ENCODE results near the gene HLA-B. TPM values are rescaled to one million over a fixed set of nuclear protein-coding genes. Genes with fewer than 3 reads are reported as not detected.

The HLA-B gene
- polyA plus RNA-seq, 1 donor from 2014 or later: 9.4 TPM

DNA sequence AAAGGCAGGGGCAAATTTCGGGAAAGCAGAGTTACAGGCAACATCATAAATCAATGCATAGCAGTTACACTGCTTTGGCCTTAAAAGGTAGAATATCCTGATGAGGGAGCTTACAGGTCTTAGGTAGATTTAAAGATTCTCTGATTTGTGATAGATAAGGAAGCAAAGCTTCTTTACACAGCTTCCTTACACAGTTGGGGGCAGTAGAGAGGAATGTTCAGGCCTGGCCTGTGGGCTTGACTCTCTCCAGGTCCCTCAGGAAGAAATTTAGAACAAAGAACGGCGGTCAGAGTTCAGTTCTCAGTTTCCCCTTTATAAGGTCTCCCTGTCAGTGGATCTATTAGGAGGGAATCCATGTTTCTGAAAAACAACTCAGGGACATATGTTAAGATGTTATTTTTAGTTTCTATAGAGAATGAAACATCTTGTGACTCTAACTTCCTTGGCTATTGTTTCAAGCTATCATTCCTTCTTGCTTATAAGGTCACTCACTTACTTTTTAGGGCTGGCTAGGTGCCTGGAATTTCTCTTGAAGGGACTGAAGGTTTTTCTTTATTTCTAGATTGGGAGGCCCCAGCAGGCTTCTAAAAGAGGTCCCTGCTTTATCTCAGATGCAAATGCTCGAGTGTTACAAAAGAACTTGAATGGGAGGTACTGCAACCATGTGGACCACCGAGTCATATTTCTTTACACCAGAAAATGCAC lies 11.8 kb downstream of the HLA-B start:
- H3K27ac ChIP-seq (ENCODE audit: low read length): no peak overlapping the region
- TF ChIP-seq, protein P1, sequence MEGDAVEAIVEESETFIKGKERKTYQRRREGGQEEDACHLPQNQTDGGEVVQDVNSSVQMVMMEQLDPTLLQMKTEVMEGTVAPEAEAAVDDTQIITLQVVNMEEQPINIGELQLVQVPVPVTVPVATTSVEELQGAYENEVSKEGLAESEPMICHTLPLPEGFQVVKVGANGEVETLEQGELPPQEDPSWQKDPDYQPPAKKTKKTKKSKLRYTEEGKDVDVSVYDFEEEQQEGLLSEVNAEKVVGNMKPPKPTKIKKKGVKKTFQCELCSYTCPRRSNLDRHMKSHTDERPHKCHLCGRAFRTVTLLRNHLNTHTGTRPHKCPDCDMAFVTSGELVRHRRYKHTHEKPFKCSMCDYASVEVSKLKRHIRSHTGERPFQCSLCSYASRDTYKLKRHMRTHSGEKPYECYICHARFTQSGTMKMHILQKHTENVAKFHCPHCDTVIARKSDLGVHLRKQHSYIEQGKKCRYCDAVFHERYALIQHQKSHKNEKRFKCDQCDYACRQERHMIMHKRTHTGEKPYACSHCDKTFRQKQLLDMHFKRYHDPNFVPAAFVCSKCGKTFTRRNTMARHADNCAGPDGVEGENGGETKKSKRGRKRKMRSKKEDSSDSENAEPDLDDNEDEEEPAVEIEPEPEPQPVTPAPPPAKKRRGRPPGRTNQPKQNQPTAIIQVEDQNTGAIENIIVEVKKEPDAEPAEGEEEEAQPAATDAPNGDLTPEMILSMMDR (IDR thresholded peaks at IDR 0.05; ENCODE audit: poor library complexity, severe bottlenecking): no peak
- TF ChIP-seq POLR2AphosphoS5 (IDR thresholded peaks at IDR 0.05) (no peak), TAF1 (IDR thresholded peaks at IDR 0.05; ENCODE audit: low read depth) (no peak), EZH2 (IDR thresholded peaks at IDR 0.05; ENCODE audit: borderline replicate concordance, insufficient read depth, low read length, poor library complexity, severe bottlenecking) (no peak), MXI1 (conservative IDR thresholded peaks at IDR 0.05; ENCODE audit: poor library complexity, severe bottlenecking) (no peak), EP300 (conservative IDR thresholded peaks at IDR 0.05; ENCODE audit: poor library complexity, severe bottlenecking) (no peak), RAD21 (conservative IDR thresholded peaks at IDR 0.05) (no peak), SMC3 (conservative IDR thresholded peaks at IDR 0.05; ENCODE audit: poor library complexity) (no peak)
- TF ChIP-seq, protein P2, sequence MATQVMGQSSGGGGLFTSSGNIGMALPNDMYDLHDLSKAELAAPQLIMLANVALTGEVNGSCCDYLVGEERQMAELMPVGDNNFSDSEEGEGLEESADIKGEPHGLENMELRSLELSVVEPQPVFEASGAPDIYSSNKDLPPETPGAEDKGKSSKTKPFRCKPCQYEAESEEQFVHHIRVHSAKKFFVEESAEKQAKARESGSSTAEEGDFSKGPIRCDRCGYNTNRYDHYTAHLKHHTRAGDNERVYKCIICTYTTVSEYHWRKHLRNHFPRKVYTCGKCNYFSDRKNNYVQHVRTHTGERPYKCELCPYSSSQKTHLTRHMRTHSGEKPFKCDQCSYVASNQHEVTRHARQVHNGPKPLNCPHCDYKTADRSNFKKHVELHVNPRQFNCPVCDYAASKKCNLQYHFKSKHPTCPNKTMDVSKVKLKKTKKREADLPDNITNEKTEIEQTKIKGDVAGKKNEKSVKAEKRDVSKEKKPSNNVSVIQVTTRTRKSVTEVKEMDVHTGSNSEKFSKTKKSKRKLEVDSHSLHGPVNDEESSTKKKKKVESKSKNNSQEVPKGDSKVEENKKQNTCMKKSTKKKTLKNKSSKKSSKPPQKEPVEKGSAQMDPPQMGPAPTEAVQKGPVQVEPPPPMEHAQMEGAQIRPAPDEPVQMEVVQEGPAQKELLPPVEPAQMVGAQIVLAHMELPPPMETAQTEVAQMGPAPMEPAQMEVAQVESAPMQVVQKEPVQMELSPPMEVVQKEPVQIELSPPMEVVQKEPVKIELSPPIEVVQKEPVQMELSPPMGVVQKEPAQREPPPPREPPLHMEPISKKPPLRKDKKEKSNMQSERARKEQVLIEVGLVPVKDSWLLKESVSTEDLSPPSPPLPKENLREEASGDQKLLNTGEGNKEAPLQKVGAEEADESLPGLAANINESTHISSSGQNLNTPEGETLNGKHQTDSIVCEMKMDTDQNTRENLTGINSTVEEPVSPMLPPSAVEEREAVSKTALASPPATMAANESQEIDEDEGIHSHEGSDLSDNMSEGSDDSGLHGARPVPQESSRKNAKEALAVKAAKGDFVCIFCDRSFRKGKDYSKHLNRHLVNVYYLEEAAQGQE (IDR thresholded peaks at IDR 0.05; ENCODE audit: borderline replicate concordance): no peak
- no peaks in the 10 kb centered on the region for H3K9me3 ChIP-seq (ENCODE audit: low read length)
- H3K4me2 ChIP-seq (ENCODE audit: low read length): no peak overlapping the region
- H3K9me2 ChIP-seq (ENCODE audit: insufficient read depth, low read length): no peaks in the 10 kb centered on the region
- no peaks in the 10 kb centered on the region for H3K79me2 ChIP-seq (replicated peaks; ENCODE audit: insufficient read depth, low read length)
- H4K20me1 ChIP-seq (ENCODE audit: insufficient read depth): no peaks in the 10 kb centered on the region
- no peaks in the 10 kb centered on the region for H3K36me3 ChIP-seq (ENCODE audit: insufficient read depth, low read length)
- no peak overlapping the region for H3K4me3 ChIP-seq (ENCODE audit: low read length)
- H3F3A ChIP-seq (ENCODE audit: insufficient read depth, low read length, poor library complexity, severe bottlenecking): no peaks in the 10 kb centered on the region
- H3K9ac ChIP-seq (ENCODE audit: low read length): no peak overlapping the region
- no peaks in the 10 kb centered on the region for H3K27me3 ChIP-seq (ENCODE audit: insufficient read depth, low read depth, low read length)
- no peak overlapping the region for H2AFZ ChIP-seq (ENCODE audit: low read depth, low read length)

DNA sequence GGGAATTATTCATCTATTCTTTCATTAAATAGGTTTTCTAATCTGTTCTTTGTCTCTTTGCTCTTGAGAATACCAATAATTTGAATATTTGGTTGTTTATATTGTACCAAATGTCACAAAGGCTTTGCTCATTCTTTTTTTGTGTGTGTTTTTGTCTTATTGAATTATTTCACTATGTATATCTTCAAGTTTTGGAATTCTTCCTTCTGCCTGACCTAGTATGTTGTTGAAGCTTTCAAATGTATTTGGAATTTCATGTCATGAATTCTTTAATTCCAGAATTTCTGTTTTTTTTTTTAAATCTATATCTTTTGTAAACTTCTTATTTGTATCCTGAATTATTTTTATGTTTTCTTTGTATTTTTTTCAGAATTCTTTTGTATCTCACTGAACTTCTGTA lies 16.8 kb downstream of the HLA-B start:
- Histone ChIP-seq H3K9ac (ENCODE audit: low read length) (no peak overlapping the region), H4K20me1 (ENCODE audit: insufficient read depth) (no peaks in the 10 kb centered on the region), H3K79me2 (replicated peaks; ENCODE audit: insufficient read depth, low read length) (no peaks in the 10 kb centered on the region), H2AFZ (ENCODE audit: low read depth, low read length) (no peak overlapping the region), H3K4me2 (ENCODE audit: low read length) (no peak overlapping the region), H3K36me3 (ENCODE audit: insufficient read depth, low read length) (no peaks in the 10 kb centered on the region), H3K4me3 (ENCODE audit: low read length) (no peak overlapping the region), H3K27me3 (ENCODE audit: insufficient read depth, low read depth, low read length) (no peaks in the 10 kb centered on the region), H3K9me3 (ENCODE audit: low read length) (no peaks in the 10 kb centered on the region), H3K9me2 (ENCODE audit: insufficient read depth, low read length) (no peaks in the 10 kb centered on the region), H3F3A (ENCODE audit: insufficient read depth, low read length, poor library complexity, severe bottlenecking) (no peaks in the 10 kb centered on the region), H3K27ac (ENCODE audit: low read length) (no peak overlapping the region)
- TF ChIP-seq, protein P1 (IDR thresholded peaks at IDR 0.05; ENCODE audit: poor library complexity, severe bottlenecking): no peak
- TF ChIP-seq EP300 (conservative IDR thresholded peaks at IDR 0.05; ENCODE audit: poor library complexity, severe bottlenecking): no peak
- TF ChIP-seq POLR2AphosphoS5 (IDR thresholded peaks at IDR 0.05): no peak
- TF ChIP-seq TAF1 (IDR thresholded peaks at IDR 0.05; ENCODE audit: low read depth): no peak
- TF ChIP-seq RAD21 (conservative IDR thresholded peaks at IDR 0.05): no peak
- no peak for TF ChIP-seq SMC3 (conservative IDR thresholded peaks at IDR 0.05; ENCODE audit: poor library complexity)
- TF ChIP-seq, protein P2 (IDR thresholded peaks at IDR 0.05; ENCODE audit: borderline replicate concordance): no peak
- no peak for TF ChIP-seq MXI1 (conservative IDR thresholded peaks at IDR 0.05; ENCODE audit: poor library complexity, severe bottlenecking)
- TF ChIP-seq EZH2 (IDR thresholded peaks at IDR 0.05; ENCODE audit: borderline replicate concordance, insufficient read depth, low read length, poor library complexity, severe bottlenecking): no peak

Measured in neural cell (in vitro differentiated cells).